Thoracic aorta (tissue), 2 donors: Measurements from ENCODE around the gene HDGFL2. TPM values are rescaled to one million over a fixed set of nuclear protein-coding genes. Genes with fewer than 3 reads are reported as not detected.

Experiments used
- ATAC-seq: fragments of 150-250 bp; one replicate; pipeline ENCODE4 v1.8.0; 2017; ENCODE audit warnings: low read depth; ENCODE audit not compliant: insufficient number of reproducible peaks, low FRiP score
- DNase-seq: peaks from one replicate; pipeline ENCODE4 v3.0.0-alpha.2; 2020; ENCODE audit warnings: low spot score
- H3K27ac ChIP-seq, 2 donors: fragments of 200-600 bp; sonication (generic); 1 replicate in 1 of 2; 2 replicates in 1 of 2; pipeline ENCODE4 v1.5.1; 2016; ENCODE audit warnings: mild to moderate bottlenecking in 2 of 2, moderate library complexity in 2 of 2
- H3K27me3 ChIP-seq: fragments of 200-600 bp; sonication (generic); replicated peaks from 2 replicates; pipeline ENCODE4 v1.6.0; 2016; ENCODE audit warnings: mild to moderate bottlenecking; ENCODE audit not compliant: insufficient read depth
- H3K36me3 ChIP-seq: fragments of 200-600 bp; sonication (generic); one replicate; pipeline ENCODE4 v1.5.1; 2016
- H3K4me1 ChIP-seq, 2 donors: fragments of 200-600 bp; sonication (generic); 1 replicate in 1 of 2; 2 replicates in 1 of 2; pipeline versions ENCODE4 v1.5.1 to v1.6.0; 2016; ENCODE audit warnings: low read depth in 2 of 2, mild to moderate bottlenecking in 1 of 2; ENCODE audit not compliant: control insufficient read depth in 1 of 2
- H3K4me3 ChIP-seq: fragments of 200-600 bp; sonication (generic); 2 replicates; pipeline ENCODE4 v1.5.1; 2016; ENCODE audit warnings: mild to moderate bottlenecking
- H3K9me3 ChIP-seq: fragments of 200-600 bp; sonication (generic); 2 replicates; pipeline ENCODE4 v1.5.1; 2016
- total RNA-seq, 2 donors: library from RNA; depleted of rRNA; stranded (reverse); fragments of >200 nt; gene quantifications; one replicate each; pipeline versions ENCODE4 v1.1.0 to v1.2.3, GENCODE V29; 2016
- TF ChIP-seq, protein P1 (sequence below): fragments of 200-600 bp; sonication (generic); IDR thresholded peaks from one replicate; pipeline ENCODE4 v1.5.1; 2019; ENCODE audit warnings: antibody characterized with exemption

Gene HDGFL2
- total RNA-seq, 2 donors from 2014 or later: 22.7 to 40.3 TPM

- Histone ChIP-seq H3K27me3 (no peaks in the 10 kb centered on the region), H3K9me3 (no peaks in the 10 kb centered on the region), H3K36me3 (peaks cover 11% of the 10 kb centered on the region), H3K27ac (no peak overlapping the region), H3K4me3 (no peak overlapping the region), H3K4me1 (no peaks in the 10 kb centered on the region)
- TF ChIP-seq, protein P1, sequence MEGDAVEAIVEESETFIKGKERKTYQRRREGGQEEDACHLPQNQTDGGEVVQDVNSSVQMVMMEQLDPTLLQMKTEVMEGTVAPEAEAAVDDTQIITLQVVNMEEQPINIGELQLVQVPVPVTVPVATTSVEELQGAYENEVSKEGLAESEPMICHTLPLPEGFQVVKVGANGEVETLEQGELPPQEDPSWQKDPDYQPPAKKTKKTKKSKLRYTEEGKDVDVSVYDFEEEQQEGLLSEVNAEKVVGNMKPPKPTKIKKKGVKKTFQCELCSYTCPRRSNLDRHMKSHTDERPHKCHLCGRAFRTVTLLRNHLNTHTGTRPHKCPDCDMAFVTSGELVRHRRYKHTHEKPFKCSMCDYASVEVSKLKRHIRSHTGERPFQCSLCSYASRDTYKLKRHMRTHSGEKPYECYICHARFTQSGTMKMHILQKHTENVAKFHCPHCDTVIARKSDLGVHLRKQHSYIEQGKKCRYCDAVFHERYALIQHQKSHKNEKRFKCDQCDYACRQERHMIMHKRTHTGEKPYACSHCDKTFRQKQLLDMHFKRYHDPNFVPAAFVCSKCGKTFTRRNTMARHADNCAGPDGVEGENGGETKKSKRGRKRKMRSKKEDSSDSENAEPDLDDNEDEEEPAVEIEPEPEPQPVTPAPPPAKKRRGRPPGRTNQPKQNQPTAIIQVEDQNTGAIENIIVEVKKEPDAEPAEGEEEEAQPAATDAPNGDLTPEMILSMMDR: no peak
- ATAC-seq (no peak), DNase-seq (no peak)
Observed at GRCh38 chr19:4504297-4504701, 32.2 kb downstream of the HDGFL2 start.

- ATAC-seq (no peak), DNase-seq (no peak)
- H3K9me3 ChIP-seq: no peaks in the 10 kb centered on the region
- H3K27me3 ChIP-seq: no peaks in the 10 kb centered on the region
- no peaks in the 10 kb centered on the region for H3K4me1 ChIP-seq
- peaks cover 7% of the 10 kb centered on the region for H3K36me3 ChIP-seq
- H3K4me3 ChIP-seq: no peak overlapping the region
- TF ChIP-seq, protein P1: no peak
- no peak overlapping the region for H3K27ac ChIP-seq
Observed at GRCh38 chr19:4504891-4505569, 32.9 kb downstream of the HDGFL2 start.

- Histone ChIP-seq H3K4me1 (no peaks in the 10 kb centered on the region), H3K27me3 (no peaks in the 10 kb centered on the region), H3K27ac (no peak overlapping the region), H3K36me3 (peaks cover 2% of the 10 kb centered on the region), H3K9me3 (no peaks in the 10 kb centered on the region), H3K4me3 (no peak overlapping the region)
- no peak for DNase-seq
- TF ChIP-seq, protein P1: no peak
- ATAC-seq: no peak
Observed at GRCh38 chr19:4505570-4506448, 33.7 kb downstream of the HDGFL2 start.

DNA sequence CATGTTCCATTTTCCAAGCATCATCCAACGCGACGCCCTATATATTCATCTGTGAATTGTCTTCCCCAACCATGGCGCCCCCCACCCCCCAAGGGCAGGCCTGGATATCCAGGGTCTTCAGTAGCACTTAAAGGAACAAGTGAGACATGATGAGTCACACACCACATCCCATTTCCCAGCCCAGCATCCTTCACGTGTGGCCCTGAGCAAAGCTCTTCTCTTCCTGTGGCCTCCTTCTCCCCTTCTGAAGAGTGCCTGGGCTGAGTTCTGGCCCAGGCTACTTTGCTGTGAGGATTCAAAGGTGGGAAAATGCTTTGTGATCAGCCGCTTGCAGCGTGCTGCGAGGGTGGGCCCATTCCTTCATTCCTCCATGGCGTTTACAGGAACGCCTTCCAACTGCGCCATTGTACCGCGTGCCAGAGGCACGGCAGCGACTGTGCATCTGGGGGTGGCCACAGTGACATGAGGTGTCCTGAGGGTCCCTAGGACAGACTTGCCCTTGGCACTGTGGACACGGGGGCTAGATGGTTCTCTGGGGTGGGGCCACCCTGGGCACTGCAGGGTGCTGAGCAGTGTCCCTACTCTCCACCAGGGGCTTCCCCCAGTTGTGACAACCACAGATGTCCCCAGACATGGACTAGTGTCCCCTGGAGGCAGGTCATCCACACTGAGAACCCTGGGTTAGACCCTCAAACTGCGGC is 34.5 kb downstream of the HDGFL2 start:
- ATAC-seq (no peak), DNase-seq (no peak)
- H3K27me3 ChIP-seq: no peaks in the 10 kb centered on the region
- H3K27ac ChIP-seq: no peak overlapping the region
- no peaks in the 10 kb centered on the region for H3K36me3 ChIP-seq
- H3K4me3 ChIP-seq: no peak overlapping the region
- no peaks in the 10 kb centered on the region for H3K9me3 ChIP-seq
- H3K4me1 ChIP-seq: no peaks in the 10 kb centered on the region
- TF ChIP-seq, protein P1: no peak

DNA sequence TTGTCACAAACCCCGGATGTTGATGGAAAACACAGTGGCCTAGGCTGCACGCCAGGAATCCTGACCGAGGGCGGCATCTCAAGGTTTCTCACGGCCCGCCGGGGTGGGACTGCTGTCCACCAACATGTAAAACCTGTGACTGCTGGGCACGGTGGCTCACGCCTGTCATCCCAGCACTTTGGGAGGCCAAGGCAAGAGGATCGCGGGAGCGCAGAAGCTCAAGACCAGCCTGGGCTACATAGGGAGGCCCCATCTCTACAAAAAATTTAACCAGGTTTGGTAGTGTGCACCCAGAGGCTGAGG is 35.0 kb downstream of the HDGFL2 start:
- no peak overlapping the region for H3K4me3 ChIP-seq
- TF ChIP-seq, protein P1: no peak
- no peak overlapping the region for H3K27ac ChIP-seq
- H3K36me3 ChIP-seq: no peaks in the 10 kb centered on the region
- DNase-seq: no peak
- no peaks in the 10 kb centered on the region for H3K4me1 ChIP-seq
- no peak for ATAC-seq
- H3K27me3 ChIP-seq: no peaks in the 10 kb centered on the region
- H3K9me3 ChIP-seq: no peaks in the 10 kb centered on the region
